Astrocyte of the spinal cord (primary cell): ENCODE results near the gene STK26.

Experiments
- DNase-seq: peaks from one replicate; pipeline ENCODE4 v3.0.0; 2011; ENCODE audit warnings: low read depth, low spot score
- H3K4me3 ChIP-seq: 2 replicates; pipeline ENCODE4 v1.5.1; 2011; ENCODE audit warnings: low read depth, mild to moderate bottlenecking, low read length, moderate library complexity
- in situ Hi-C: cut with HindIII; loops from 2 replicates; pipeline ENCODE4 v1.10.0; 2017; ENCODE audit warnings: low sequenced_read_pairs
- TF ChIP-seq, protein P1 (sequence below): IDR thresholded peaks from 2 replicates; pipeline ENCODE4 v1.5.1; 2012; ENCODE audit warnings: low read depth, mild to moderate bottlenecking, low read length, inconsistent platforms

The STK26 gene

GRCh38 chrX:132033166-132033565, 10.1 kb downstream of the STK26 start:
- H3K4me3 ChIP-seq, result no peak overlapping the region
- in situ Hi-C loops, result no loop called here
- TF ChIP-seq, protein P1, sequence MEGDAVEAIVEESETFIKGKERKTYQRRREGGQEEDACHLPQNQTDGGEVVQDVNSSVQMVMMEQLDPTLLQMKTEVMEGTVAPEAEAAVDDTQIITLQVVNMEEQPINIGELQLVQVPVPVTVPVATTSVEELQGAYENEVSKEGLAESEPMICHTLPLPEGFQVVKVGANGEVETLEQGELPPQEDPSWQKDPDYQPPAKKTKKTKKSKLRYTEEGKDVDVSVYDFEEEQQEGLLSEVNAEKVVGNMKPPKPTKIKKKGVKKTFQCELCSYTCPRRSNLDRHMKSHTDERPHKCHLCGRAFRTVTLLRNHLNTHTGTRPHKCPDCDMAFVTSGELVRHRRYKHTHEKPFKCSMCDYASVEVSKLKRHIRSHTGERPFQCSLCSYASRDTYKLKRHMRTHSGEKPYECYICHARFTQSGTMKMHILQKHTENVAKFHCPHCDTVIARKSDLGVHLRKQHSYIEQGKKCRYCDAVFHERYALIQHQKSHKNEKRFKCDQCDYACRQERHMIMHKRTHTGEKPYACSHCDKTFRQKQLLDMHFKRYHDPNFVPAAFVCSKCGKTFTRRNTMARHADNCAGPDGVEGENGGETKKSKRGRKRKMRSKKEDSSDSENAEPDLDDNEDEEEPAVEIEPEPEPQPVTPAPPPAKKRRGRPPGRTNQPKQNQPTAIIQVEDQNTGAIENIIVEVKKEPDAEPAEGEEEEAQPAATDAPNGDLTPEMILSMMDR, result no peak
- DNase-seq, result no peak

- TF ChIP-seq, protein P1, result no peak
- in situ Hi-C loops, result no loop called here
- H3K4me3 ChIP-seq, result no peak overlapping the region
- no peak for DNase-seq
These were observed 11.5 kb downstream of the STK26 start for GRCh38 chrX:132034648-132035047.

DNA sequence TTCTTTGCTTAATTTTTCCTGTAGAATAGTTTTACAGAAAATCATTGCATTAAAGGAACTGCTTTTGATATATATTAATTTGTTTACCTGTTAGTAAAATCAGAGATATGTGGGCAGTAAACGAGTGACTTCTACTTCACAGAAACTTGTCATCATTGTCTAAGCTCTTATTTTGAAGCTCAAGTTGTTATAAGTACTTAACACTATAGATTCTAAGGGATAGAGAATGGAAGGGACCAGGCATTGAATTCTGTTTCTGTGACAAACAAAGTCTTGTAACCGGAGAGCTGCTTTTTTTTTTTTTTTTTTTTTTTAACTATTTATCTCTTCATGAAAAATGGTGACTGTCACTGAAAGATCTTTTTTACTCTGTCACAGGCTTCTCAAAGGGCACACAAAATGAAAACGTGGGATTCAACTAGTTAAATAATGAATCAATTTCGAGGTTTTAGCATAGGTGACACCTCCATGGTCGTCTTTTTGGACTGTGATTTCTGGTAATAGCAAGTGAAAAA, 14.4 kb downstream of the STK26 start:
- no peak for DNase-seq
- in situ Hi-C loops, result no loop called here
- H3K4me3 ChIP-seq, result no peak overlapping the region
- TF ChIP-seq, protein P1, result no peak

GRCh38 chrX:132040066-132040465, 17.0 kb downstream of the STK26 start:
- TF ChIP-seq, protein P1, result no peak
- no peak overlapping the region for H3K4me3 ChIP-seq
- DNase-seq, result no peak
- in situ Hi-C loops, result no loop called here

DNA sequence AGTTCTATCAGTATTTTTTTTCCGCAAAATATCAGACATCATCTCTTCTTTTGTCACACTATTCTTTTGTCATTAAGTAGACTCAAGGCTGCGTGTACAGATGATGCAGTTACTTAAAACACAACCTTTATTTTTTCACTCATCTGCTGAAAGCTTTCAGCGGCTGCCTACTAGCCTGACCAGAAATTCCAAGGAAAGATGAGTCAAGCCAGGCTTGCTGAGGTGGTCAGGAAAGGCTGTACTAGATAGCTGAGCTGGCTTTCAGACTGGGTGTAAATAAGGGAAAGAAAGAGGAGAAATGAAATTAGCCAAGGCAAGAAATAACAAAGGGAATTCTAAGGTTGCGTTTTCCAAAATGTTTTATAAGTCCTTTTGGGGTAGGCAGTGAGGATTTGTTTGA, 17.9 kb downstream of the STK26 start:
- in situ Hi-C loops, result no loop called here
- peak; percentile 41 for DNase-seq
- TF ChIP-seq, protein P1, result no peak
- no peak overlapping the region for H3K4me3 ChIP-seq

DNA sequence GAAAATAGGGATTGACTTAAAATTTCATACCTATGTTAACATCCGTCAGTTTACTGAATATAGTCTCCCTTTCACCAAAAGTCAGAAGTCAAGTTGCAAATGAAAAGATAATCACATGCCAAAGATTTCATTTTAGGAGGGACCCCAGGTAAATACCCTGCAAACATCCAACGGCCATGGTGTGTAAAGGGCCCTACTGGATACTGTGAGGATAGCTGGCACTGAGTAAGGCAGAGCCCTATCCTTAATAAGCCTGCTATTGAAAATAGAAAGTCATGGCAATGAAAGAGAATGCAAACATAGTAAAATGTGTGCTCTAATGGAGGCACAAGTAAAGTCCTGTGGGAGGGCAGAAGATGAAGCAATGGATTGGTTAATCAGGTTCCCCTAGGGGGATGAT, 20.9 kb downstream of the STK26 start:
- in situ Hi-C loops, result no loop called here
- DNase-seq, result no peak
- TF ChIP-seq, protein P1, result no peak

GRCh38 chrX:132044953-132045352, 21.9 kb downstream of the STK26 start:
- no peak overlapping the region for H3K4me3 ChIP-seq
- DNase-seq, result no peak
- in situ Hi-C loops, result no loop called here
- TF ChIP-seq, protein P1, result no peak

More for the DNA sequence above, 20.9 kb downstream of the STK26 start:
- H3K4me3 ChIP-seq, result no peak overlapping the region
